A673 (cell line): Measurements from ENCODE around the gene GART. TPM values are rescaled to one million over a fixed set of nuclear protein-coding genes. Genes with fewer than 3 reads are reported as not detected.

Source experiments
- BruUV-seq: library from RNA; stranded (reverse); fragments of 400-500 nt; replicated peaks from 2 replicates; lab custom pipeline; 2021; lab: Mats Ljungman, UMichigan
- CTCF ChIA-PET: fragments of 300-600 bp; sonication (Branson Sonifier 250); formaldehyde crosslinking; loops from one replicate; lab custom pipeline; 2022; ENCODE audit warnings: antibody characterized with exemption; lab: Charles Lee
- POLR2A ChIA-PET: fragments of 300-600 bp; sonication (Branson Sonifier 250); formaldehyde crosslinking; loops from one replicate; lab custom pipeline; 2022; ENCODE audit warnings: antibody characterized with exemption; ENCODE audit not compliant: low non-redundant PET; lab: Charles Lee
- DNase-seq: peaks from one replicate; pipeline ENCODE4 v3.0.0-alpha.2; 2015; ENCODE audit warnings: low spot score
- H3K27ac ChIP-seq: fragments of 200-600 bp; sonication (generic); 2 replicates; pipeline ENCODE4 v1.5.1; 2016; ENCODE audit warnings: mixed run types, low read depth, mild to moderate bottlenecking, mixed read lengths, antibody characterized with exemption, low read length; ENCODE audit not compliant: poor library complexity, severe bottlenecking
- H3K27me3 ChIP-seq: fragments of 200-600 bp; sonication (generic); replicated peaks from 2 replicates; pipeline ENCODE4 v1.6.1; 2017; ENCODE audit warnings: mixed run types, low read depth, mild to moderate bottlenecking, mixed read lengths, antibody characterized with exemption, low read length; ENCODE audit not compliant: insufficient read depth, poor library complexity
- H3K36me3 ChIP-seq: fragments of 200-600 bp; sonication (generic); 2 replicates; pipeline ENCODE4 v1.6.1; 2016; ENCODE audit warnings: mixed run types, mild to moderate bottlenecking, mixed read lengths, antibody characterized with exemption, low read length; ENCODE audit not compliant: insufficient read depth, poor library complexity, severe bottlenecking
- H3K4me1 ChIP-seq: fragments of 200-600 bp; sonication (generic); 2 replicates; pipeline ENCODE4 v1.6.1; 2017; ENCODE audit warnings: mixed run types, mild to moderate bottlenecking, mixed read lengths, antibody characterized with exemption, low read length; ENCODE audit not compliant: insufficient read depth, poor library complexity, severe bottlenecking
- H3K4me3 ChIP-seq: fragments of 200-600 bp; sonication (generic); 2 replicates; pipeline ENCODE4 v1.5.1; 2016; ENCODE audit warnings: low read depth, mixed run types, mild to moderate bottlenecking, mixed read lengths, low read length; ENCODE audit not compliant: poor library complexity, severe bottlenecking
- H3K9me3 ChIP-seq: fragments of 200-600 bp; sonication (generic); 2 replicates; pipeline ENCODE4 v1.6.1; 2016; ENCODE audit warnings: mixed run types, low read depth, mild to moderate bottlenecking, mixed read lengths, antibody characterized with exemption, low read length; ENCODE audit not compliant: poor library complexity, severe bottlenecking
- CTCF ChIP-seq: fragments of 300-800, 200-600 bp; sonication (generic); conservative IDR thresholded peaks from 2 replicates; pipeline ENCODE4 v1.5.1; 2017; ENCODE audit warnings: low read depth, mild to moderate bottlenecking, antibody characterized with exemption, low read length, moderate library complexity, mixed read lengths
- EZH2 ChIP-seq: fragments of 200-600 bp; sonication (generic); IDR thresholded peaks from 2 replicates; pipeline ENCODE4 v1.6.1; 2017; ENCODE audit warnings: borderline replicate concordance, low read depth, mild to moderate bottlenecking, mixed read lengths, antibody characterized with exemption, low read length; ENCODE audit not compliant: poor library complexity, severe bottlenecking
- intact Hi-C: fragments of 100-400 bp; cut with micrococcal nuclease; formaldehyde crosslinking; loops from one replicate; pipeline ENCODE4 v1.10.0; 2022; ENCODE audit not compliant: unreplicated experiment
- total RNA-seq: library from RNA; stranded (reverse); gene quantifications from 2 replicates; pipeline ENCODE4 v1.2.3, GENCODE V29; 2021

Gene GART
- total RNA-seq, 1 experiment from 2014 or later: 210 TPM

GRCh38 chr21:33458861-33459260 lies 83.1 kb downstream of the GART start:
- intact Hi-C loops: no loop called here
- ChIA-PET CTCF (no interaction called here), POLR2A (no interaction called here)
- Histone ChIP-seq H3K9me3 (no peaks in the 10 kb centered on the region), H3K27me3 (no peaks in the 10 kb centered on the region), H3K4me1 (no peaks in the 10 kb centered on the region), H3K27ac (no peak overlapping the region), H3K4me3 (no peak overlapping the region), H3K36me3 (peaks cover 4% of the 10 kb centered on the region)
- BruUV-seq: no TSS peak
- no peak for DNase-seq
- TF ChIP-seq EZH2 (no peak), CTCF (no peak)

- TF ChIP-seq CTCF (no peak), EZH2 (no peak)
- no peaks in the 10 kb centered on the region for H3K4me1 ChIP-seq
- no TSS peak for BruUV-seq
- no peak for DNase-seq
- H3K27ac ChIP-seq: no peak overlapping the region
- H3K9me3 ChIP-seq: no peaks in the 10 kb centered on the region
- H3K27me3 ChIP-seq: no peaks in the 10 kb centered on the region
- peaks cover 4% of the 10 kb centered on the region for H3K36me3 ChIP-seq
- ChIA-PET CTCF (no interaction called here), POLR2A (no interaction called here)
- no peak overlapping the region for H3K4me3 ChIP-seq
- intact Hi-C loops: no loop called here
Measured at GRCh38 chr21:33455686-33456446, 86.1 kb downstream of the GART start.

Other genes starting within 250 kb of the GART start
- 32.4 and 38.1 TPM in 2 replicates for gene IFNAR1, start 217.1 kb downstream of the GART start, total RNA-seq
- 48.9 and 50.8 TPM in 2 replicates for gene IFNGR2, start 138.7 kb downstream of the GART start, total RNA-seq
- 18.9 and 19.1 TPM in 2 replicates for gene TMEM50B, start 62.1 kb downstream of the GART start, total RNA-seq
- gene DNAJC28, start 50.4 kb downstream of the GART start, total RNA-seq: 1.7 and 2.1 TPM in 2 replicates
- gene SON, start 921 bp upstream of the GART start, total RNA-seq: 322 and 328 TPM in 2 replicates
- 42.6 and 48.5 TPM in 2 replicates for gene DONSON, start 46.6 kb upstream of the GART start, total RNA-seq
- gene CRYZL1, start 99.6 kb upstream of the GART start, total RNA-seq: 46.6 and 55.7 TPM in 2 replicates
- gene ITSN1, start 100.4 kb upstream of the GART start, total RNA-seq: 54.2 and 57.2 TPM in 2 replicates